Skeletal muscle tissue (tissue), 4 donors: ENCODE data around the gene IL32. TPM values are rescaled to one million over a fixed set of nuclear protein-coding genes. Genes with fewer than 3 reads are reported as not detected.
"Not testable (repeated sequence)": the region's sequence is repeated elsewhere in the genome, so short reads cannot be mapped to it uniquely, and the experiment has no call there.

Experiments
- H3K27ac ChIP-seq: one replicate; pipeline ENCODE4 v1.7.0; 2013; ENCODE audit warnings: mild to moderate bottlenecking, low read depth, low read length, inconsistent platforms
- H3K27me3 ChIP-seq, 3 donors: one replicate each; pipeline ENCODE4 v1.7.0; 2013; ENCODE audit warnings: low read length in 3 of 3; ENCODE audit not compliant: control insufficient read depth in 3 of 3, insufficient read depth in 3 of 3
- H3K36me3 ChIP-seq, 3 donors: one replicate each; pipeline ENCODE4 v1.7.0; 2013; ENCODE audit warnings: low read length in 3 of 3; ENCODE audit not compliant: control insufficient read depth in 3 of 3, insufficient read depth in 3 of 3
- H3K4me1 ChIP-seq, 3 donors: one replicate each; pipeline ENCODE4 v1.7.0; 2013; ENCODE audit warnings: low read length in 3 of 3, mild to moderate bottlenecking in 3 of 3; ENCODE audit not compliant: control insufficient read depth in 3 of 3, insufficient read depth in 3 of 3
- H3K4me3 ChIP-seq, 3 donors: one replicate each; pipeline ENCODE4 v1.7.0; 2013; ENCODE audit warnings: low read length in 3 of 3
- H3K9ac ChIP-seq, 3 donors: one replicate each; pipeline ENCODE4 v1.7.0; 2013; ENCODE audit warnings: low read length in 3 of 3, mild to moderate bottlenecking in 3 of 3, moderate library complexity in 2 of 3, low read depth in 1 of 3
- H3K9me3 ChIP-seq, 3 donors: one replicate each; pipeline ENCODE4 v1.7.0; 2013; ENCODE audit warnings: low read length in 3 of 3; ENCODE audit not compliant: control insufficient read depth in 3 of 3
- total RNA-seq: library from RNA; depleted of rRNA; stranded (reverse); fragments of >200 nt; gene quantifications from one replicate; pipeline ENCODE4 v1.2.3, GENCODE V29; 2014
- donor health status: Osteomylitis.

Gene IL32
- total RNA-seq, 1 donor from 2014 or later = 25.1 TPM

GRCh38 chr16:3076577-3076976 is 11.1 kb downstream of the IL32 start:
- Histone ChIP-seq H3K27me3 (peaks cover 0 to 4% (median 4%) of the 10 kb centered on the region in 3 donors), H3K4me3 (no peak overlapping the region), H3K9ac (no peak overlapping the region), H3K27ac (no peak overlapping the region), H3K36me3 (no peaks in the 10 kb centered on the region), H3K9me3 (no peaks in the 10 kb centered on the region), H3K4me1 (peaks cover 0 to 6% (median 5%) of the 10 kb centered on the region in 3 donors)

DNA sequence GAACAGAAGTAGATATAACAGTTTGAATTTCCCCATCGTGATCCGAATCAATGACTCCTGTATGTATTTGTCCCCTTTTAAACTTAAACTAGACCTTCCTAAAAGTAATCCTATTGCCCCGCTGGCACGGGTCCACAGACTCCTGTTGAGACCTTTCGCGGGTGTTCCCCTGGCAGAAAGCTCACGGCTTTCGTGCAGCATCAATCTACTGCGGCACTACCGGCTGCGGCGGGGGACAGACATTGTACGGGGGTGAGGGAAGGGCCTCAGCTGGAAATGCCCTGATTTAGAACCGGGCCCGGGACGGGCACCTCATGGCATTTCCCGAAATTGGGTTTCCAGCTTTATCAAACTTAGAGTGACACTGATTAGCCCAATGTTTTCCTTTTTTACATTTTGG is 14.6 kb downstream of the IL32 start:
- Histone ChIP-seq H3K27ac (no peak overlapping the region), H3K36me3 (no peaks in the 10 kb centered on the region), H3K4me3 (no peak overlapping the region), H3K27me3 (no peaks in the 10 kb centered on the region), H3K9me3 (no peaks in the 10 kb centered on the region), H3K4me1 (peaks cover 0 to 2% (median 0%) of the 10 kb centered on the region in 3 donors), H3K9ac (no peak overlapping the region)

GRCh38 chr16:3081957-3082356 is 16.5 kb downstream of the IL32 start:
- H3K9ac ChIP-seq, H3K27me3 ChIP-seq, H3K4me3 ChIP-seq, H3K36me3 ChIP-seq, H3K4me1 ChIP-seq, H3K9me3 ChIP-seq, H3K27ac ChIP-seq: not testable (repeated sequence)

DNA sequence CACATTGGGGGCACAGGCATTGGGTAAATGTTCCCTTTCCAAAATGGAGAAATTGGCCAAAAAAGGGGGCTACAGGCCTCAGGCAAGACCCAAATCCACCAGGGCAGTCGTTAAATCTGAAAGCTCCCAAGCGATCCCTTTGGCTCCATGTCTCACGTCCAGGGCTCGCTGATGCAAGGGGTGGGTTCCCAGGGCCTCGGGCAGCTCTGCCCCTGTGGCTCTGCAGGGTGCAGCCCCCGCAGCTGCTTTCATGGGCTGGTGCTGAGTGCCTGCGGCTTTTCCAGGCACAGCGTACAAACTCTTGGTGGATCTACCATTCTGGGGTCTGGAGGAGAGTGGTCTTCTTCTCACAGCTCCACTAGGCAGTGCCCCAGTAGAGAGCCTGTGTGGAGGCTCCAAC is 18.0 kb downstream of the IL32 start:
- H3K4me3 ChIP-seq, H3K27ac ChIP-seq, H3K9ac ChIP-seq, H3K36me3 ChIP-seq, H3K9me3 ChIP-seq, H3K27me3 ChIP-seq: not testable (repeated sequence)
- peaks cover 8 to 18% (median 15%) of the 10 kb centered on the region in 3 donors for H3K4me1 ChIP-seq

DNA sequence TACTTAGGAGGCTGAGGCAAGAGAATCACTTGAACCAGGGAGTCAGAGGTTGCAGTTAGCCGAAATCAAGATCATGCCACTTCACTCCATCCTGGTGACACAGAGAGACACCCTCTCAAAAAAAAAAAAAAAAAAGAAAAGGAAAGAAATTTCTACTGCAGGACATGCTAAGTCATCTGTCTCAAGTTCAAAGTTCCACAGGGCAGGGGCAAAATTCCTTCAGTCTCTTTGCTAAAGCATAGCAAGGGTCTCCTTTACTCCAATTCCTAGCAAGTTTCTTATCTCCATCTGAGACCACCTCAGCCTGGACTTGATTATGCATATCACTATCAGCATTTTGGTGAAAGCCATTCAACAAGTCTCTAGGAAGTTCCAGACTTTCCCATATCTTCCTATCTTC is 19.1 kb downstream of the IL32 start:
- Histone ChIP-seq H3K27ac (no peak overlapping the region), H3K36me3 (no peaks in the 10 kb centered on the region), H3K9me3 (no peaks in the 10 kb centered on the region), H3K4me1 (peaks cover 8 to 24% (median 17%) of the 10 kb centered on the region in 3 donors), H3K9ac (no peak overlapping the region), H3K4me3 (no peak overlapping the region), H3K27me3 (no peaks in the 10 kb centered on the region)

DNA sequence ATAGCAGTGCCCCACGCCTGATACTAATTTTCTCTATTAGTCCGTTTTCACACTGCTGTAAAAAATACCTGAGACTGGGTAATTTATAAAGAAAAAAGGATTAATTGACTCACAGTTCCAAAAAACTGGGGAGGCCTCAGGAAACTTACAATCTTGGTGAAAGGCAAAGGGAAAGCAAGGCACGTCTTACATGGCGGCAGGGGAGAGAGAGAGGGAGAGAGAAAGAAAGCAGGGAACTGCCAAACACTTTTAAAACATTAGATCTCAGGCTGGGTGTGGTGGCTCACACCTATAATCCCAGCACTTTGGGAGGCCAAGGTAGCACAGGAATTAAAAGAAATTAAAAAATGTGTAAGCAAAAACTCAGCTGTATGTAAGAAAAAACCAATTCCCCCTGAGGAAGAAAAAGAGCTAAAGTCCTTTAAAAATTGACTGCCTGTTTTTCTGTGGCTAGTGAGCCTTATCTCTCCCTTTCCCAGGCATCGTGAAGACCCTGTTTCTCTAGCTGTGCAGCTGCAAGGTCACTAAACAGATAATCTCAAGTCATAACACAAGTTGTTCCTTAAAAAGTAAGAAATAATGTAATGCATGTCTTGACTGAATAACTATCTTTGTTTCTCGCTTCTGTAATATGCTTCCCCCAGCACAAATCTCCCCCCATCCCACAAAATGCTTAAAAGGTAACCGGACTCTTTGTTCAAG is 19.7 kb downstream of the IL32 start:
- H3K9me3 ChIP-seq = no peaks in the 10 kb centered on the region
- no peak overlapping the region for H3K27ac ChIP-seq
- no peak overlapping the region for H3K4me3 ChIP-seq

DNA sequence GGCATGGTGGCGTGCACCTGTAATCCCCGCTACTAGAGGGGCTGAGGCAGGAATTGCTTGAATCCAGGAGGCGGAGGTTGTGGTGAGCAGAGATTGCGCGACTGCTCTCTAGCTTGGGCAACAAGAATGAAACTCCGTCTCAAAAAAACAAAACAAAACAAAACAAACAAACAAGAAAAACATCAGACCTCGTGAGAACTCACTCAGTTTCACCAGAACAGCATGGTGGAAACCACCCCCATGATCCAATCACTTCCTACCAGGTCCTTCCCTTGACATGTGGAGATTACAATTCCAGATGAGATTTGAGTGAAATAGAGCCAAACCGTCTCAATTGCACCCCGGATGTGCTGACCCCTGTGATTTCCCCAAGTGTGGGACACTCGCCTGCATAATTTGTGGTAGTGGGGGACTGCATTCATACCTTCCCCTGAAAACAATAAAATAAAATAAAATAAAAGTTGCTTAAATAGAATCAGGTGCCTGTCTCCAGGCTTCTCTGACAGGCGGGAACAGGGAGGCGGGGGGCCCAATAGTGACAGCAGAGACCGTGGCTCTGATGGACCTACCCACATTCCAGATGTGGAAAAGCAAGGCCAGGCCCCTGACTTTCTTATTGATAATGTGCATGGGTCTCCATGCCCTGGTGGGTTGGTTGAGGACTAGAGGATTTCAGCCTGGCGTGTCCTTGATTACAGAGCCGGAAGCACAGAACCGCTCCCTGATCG is 20.6 kb downstream of the IL32 start:
- H3K27me3 ChIP-seq = no peaks in the 10 kb centered on the region
- H3K4me3 ChIP-seq = peak overlapping the region in 1 of 3 donors; percentile 51
- no peaks in the 10 kb centered on the region for H3K36me3 ChIP-seq
- peak overlapping the region; percentile 45 for H3K27ac ChIP-seq
- H3K4me1 ChIP-seq = peaks cover 8 to 24% (median 17%) of the 10 kb centered on the region in 3 donors
- no peaks in the 10 kb centered on the region for H3K9me3 ChIP-seq
- H3K9ac ChIP-seq = peak overlapping the region in 2 of 3 donors; percentile 56 to 70

More for the DNA sequence above, 19.7 kb downstream of the IL32 start:
- Histone ChIP-seq H3K4me1 (peaks cover 8 to 24% (median 17%) of the 10 kb centered on the region in 3 donors), H3K36me3 (no peaks in the 10 kb centered on the region), H3K9ac (no peak overlapping the region), H3K27me3 (no peaks in the 10 kb centered on the region)

DNA sequence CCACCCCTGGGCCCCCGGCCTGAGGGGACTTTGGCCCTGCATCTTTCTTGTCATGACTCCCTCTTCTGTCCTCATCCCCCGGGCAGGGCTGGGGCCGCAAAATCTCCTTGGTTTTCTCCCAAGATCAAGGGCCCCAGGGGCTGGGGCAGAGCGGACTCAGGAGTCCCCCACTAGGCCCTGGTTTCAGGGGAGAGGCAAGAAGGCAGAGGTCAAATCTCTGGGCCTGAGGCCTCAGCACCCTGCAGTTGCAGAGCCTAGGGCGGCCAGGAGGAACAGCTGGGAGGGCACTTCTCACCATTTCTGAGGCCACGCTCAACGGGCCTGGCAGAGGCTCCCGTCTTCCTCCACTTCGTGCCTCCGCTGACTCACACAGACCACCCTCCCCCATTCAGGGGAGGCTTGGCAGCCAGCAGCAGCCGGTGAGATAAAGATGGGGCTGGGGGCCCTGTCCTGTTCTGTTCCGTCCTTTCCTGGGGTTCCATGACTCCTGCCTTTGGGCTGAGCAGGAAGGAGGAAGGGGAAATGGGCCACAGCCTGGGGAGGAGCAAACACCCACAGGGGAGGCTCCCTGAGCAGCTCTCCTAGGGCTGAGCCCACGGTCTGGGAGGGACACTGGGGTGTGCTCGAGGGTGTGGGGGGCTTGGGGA is 21.3 kb downstream of the IL32 start:
- H3K27me3 ChIP-seq = no peaks in the 10 kb centered on the region
- peak overlapping the region; percentile 50 to 52 (median 51) for H3K4me3 ChIP-seq
- H3K9ac ChIP-seq = peak overlapping the region; percentile 56 to 70 (median 61)
- no peaks in the 10 kb centered on the region for H3K36me3 ChIP-seq
- H3K27ac ChIP-seq = peak overlapping the region; percentile 45
- H3K4me1 ChIP-seq = peaks cover 8 to 24% (median 17%) of the 10 kb centered on the region in 3 donors
- H3K9me3 ChIP-seq = no peaks in the 10 kb centered on the region

- peaks cover 8 to 24% (median 17%) of the 10 kb centered on the region in 3 donors for H3K4me1 ChIP-seq
- H3K27me3 ChIP-seq = peaks cover 0 to 6% (median 4%) of the 10 kb centered on the region in 3 donors
- H3K27ac ChIP-seq = peak overlapping the region; percentile 45
- H3K9ac ChIP-seq = peak overlapping the region in 2 of 3 donors; percentile 61 to 70
- H3K9me3 ChIP-seq = no peaks in the 10 kb centered on the region
- H3K4me3 ChIP-seq = peak overlapping the region in 2 of 3 donors; percentile 50 to 51
- H3K36me3 ChIP-seq = no peaks in the 10 kb centered on the region
These were observed 22.1 kb downstream of the IL32 start for GRCh38 chr16:3087243-3088235.
